Measurements from ENCODE around the gene SUN3.

The SUN3 gene

DNA sequence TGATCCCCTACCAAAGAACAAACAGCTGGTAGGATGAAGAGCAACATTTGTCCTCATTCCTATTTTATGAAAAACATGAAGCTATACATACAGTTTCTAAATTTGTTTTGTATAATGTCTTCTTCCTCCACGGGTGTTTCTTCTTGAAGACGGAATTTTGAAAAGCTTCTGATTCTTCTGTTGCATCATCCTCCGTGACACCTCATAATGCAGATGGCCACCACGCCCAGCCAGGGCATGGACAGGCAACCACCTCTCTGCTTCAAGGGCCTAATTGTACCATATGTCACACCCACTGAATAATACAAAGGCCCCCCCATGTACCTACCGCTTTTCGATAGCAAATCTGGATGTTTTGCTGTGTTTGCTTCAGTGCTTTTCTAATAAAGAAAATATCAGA lies at the start of gene SUN3:
TSS of gene SUN3 (minus strand) at position 170 of the 400 bp plus-strand sequence. CDS start at position 1, 169 bp downstream.
- DNase-seq: no peak

GRCh38 chr7:48078470-48078869 lies 49.6 kb upstream of the SUN3 start:
- DNase-seq: no peak

DNA sequence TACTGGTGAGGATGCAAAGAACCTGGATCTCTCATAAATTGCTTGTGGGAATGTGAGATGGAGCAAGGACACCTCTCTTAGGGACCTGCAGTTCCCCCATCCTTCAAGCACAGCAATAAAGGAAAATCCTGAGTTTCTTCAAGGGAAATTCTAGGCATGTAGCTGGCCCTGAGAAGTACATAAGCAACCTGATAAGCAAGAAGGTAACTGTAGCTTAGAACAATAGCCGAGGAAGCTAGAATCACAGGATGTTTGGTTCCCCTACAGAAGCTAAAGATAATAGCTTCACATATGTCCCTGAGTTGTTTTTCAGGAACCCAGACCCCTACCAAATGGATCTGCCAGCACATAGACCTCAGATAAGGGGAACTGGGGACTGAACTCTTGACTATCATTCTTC lies 48.5 kb upstream of the SUN3 start:
- DNase-seq: no peak

GRCh38 chr7:48074204-48074654 lies 45.3 kb upstream of the SUN3 start:
- peak; percentile 46 for DNase-seq

DNA sequence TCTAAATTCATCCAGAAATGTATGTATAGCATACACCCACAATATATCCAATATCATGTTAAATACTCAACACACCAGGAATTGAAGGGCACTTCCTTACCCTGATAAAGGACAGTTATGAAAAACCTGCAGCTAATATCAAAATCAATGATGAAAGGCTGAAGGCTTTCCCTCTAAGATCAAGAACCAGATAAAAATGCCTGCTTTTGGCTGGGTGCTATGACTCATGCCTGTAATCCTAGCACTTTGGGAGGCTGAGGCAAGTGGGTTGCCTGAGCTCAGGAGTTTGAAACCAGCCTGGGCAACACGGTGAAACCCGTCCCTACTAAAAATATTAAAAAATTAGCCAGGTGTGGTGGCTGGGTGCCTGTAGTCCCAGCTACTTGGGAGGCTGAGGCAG lies 38.6 kb upstream of the SUN3 start:
- no peak for DNase-seq

DNA sequence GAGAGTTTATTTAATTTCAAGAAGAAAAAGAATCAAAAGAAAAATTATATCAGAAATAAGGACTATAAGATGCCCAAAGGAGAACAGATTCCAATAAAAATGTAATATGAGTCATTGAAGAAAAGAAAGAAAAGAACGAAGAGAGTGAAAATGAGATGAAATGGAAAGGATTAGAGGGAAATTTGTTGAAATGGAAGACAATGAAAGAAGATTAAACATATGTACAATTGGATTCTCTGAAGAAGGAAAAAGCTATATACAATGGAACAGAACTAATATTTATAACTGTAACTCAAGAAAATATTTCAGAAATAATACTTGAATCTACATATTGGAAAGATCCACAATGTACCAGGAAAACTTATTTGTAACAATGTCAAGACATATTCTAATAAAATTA lies 35.1 kb upstream of the SUN3 start:
- DNase-seq: no peak

DNA sequence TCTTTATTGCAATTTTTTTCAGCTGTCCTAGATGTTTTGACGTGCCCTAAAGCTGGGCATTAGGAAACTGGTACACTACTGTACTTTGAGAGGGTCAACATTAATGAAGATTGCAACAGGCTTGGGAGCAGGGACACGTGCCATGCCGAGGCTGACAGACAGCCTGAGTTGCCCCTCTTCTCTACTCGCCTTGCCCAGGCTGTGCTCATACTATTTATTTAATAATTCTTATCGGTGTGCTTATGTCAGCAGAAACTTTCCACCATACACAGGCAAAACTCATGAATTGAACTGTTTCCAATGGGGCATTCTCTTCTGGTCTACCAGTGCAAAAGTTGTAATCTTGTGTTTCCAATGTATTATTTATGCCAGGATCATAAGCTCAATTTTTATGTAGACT lies 30.8 kb upstream of the SUN3 start:
- DNase-seq: no peak

- DNase-seq: no peak
Observed at GRCh38 chr7:48058990-48059389, 30.1 kb upstream of the SUN3 start.

- no peak for DNase-seq
Observed at GRCh38 chr7:48053736-48054135, 24.8 kb upstream of the SUN3 start.

DNA sequence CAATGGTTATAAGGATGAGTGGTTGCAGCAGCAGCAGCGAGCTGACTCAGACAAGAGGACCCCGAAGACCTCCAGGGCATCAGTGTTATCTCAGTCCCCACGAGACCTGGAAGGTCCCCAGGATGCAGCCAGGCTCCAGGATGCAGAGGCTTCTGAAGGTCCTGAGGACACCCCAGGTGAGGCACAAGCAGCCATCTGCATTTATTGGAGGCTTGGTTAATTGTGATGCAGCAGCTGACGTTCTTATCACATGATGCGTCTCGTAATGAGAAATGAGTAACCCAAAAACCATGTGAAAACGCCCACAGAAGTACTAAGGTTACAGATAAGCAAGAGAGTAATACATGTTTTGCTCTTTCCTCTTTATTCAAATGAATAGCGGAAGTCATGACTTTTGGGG lies 23.8 kb upstream of the SUN3 start:
- peak; percentile 57 for DNase-seq

- no peak for DNase-seq
Observed at GRCh38 chr7:48049850-48050249, 20.9 kb upstream of the SUN3 start.

GRCh38 chr7:48048113-48048512 lies 19.2 kb upstream of the SUN3 start:
- no peak for DNase-seq

GRCh38 chr7:48046458-48046857 lies 17.6 kb upstream of the SUN3 start:
- DNase-seq: no peak

DNA sequence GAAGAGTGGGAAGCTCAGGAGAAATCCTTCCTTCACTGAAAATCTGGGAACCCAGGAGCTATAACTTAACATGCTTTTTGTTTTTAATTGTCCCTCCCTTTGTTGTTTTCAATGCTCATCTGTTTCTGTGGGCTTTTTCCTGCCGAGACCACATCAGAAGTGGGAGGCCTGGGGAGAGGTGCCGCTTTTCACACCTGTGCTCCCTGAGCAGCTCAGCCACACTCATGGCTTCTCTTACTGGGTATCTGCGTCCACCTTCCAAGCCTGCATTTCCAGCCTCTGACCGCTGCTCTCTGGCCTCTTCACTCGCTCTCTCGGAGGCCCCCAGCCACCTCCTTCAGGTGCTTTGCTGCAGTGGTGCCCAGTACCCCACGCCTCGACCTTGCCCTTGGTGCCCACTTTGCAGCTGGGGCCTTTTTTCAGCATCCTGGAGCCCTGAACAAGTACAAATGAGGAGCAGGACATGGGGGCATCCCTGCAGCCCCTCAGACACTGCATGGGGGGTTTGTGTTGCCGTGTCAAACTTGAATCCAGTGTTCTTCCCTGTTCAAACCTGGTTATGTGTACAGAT lies 16.4 kb upstream of the SUN3 start:
- DNase-seq: no peak

DNA sequence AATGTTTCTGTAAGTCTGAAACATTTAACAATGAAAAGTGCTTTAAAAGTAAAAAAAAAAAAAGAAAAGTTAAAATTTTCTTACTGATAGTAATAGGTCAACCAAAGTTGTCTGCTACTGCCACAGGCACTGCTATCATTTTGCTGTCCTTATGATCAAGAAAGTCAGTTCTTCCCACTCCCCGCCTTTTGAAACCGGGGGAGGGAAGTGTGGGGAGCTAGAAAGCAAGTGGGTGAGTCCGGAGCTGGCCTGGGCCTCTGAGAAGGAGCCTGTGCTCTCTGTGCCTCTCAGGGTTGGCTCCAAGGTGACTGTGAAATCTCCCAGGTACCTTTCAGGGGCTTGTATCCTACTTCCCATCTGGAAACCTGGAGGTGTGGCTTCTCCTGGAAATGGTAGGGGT lies 13.7 kb upstream of the SUN3 start:
- no peak for DNase-seq

- peak; percentile 10 for DNase-seq
Observed at GRCh38 chr7:48042216-48042615, 13.3 kb upstream of the SUN3 start.

DNA sequence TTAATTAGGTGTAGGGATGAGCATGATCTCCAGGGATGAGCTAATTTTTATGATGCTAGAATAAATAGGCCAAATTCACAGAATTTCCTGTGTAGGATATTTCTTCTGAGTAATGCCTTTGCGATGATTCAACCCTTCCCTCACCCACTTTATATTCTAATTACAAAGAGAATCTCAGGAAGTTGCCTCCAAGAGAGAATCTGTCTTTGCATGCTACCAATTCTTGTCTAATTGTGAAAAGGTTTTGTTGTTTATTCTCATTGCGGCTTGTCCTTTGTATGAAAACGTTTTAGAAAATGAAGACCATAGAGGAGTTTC lies 12.7 kb upstream of the SUN3 start:
- DNase-seq: peak; percentile 62

DNA sequence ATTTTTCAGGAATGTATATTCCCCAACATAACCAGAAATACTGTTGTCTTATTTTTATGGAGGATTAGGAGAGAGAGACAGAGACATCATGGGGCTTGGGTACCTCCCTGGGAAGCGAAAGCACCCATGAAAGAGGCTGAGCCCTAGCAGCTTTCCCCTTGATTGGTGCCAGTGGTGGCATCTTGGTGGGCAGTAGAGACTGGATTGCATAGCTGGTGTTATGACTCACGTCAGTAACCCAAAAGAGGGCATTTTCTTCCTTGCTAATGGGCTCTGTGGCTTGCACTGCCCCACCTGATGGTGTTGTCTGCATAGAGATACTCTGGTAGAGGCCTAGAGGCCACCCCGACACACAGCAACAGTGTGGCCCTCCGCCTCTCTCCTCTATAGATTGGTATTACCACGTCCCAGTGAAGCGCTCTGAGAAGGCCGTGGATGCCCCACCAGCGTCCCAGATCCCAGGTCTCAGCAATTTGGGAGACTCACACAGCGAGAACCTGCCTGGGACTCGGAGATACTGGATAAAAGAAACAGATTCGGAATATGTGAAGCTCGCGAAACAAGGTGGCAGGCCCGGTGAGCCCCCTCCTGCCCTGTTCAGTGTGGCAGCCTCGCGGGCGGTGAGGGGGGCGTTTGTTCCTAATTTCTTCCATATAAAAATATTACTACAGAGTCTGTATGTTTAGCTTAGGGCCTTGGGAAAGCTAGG lies 12.2 kb upstream of the SUN3 start:
- DNase-seq: no peak

- no peak for DNase-seq
Observed at GRCh38 chr7:48038815-48039506, 10.1 kb upstream of the SUN3 start.

DNA sequence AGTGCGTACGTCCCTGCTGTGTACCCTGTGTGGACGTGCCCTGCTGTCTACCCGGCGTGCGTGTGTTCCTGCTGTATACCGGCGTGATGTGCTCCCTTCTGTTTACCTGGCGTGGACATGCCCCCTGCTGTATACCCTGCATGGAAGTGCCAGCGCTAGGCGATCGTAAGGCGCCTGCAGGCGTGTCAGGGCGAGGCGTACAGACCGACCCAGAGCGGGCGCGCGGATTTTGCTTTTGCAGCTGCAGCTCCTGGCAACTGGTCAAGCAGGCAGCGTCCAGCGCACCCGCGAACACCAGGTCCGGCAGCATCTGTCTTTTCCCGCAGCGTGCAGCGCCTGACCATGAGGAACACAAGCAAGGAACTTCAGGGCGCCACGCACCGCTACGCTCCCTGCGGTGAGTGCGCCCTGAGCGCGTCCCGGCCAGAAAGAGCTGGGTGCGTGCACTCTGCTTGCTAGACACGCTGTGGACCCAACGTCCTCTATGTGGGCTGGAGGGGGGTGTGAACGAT lies 7.1 kb upstream of the SUN3 start:
- DNase-seq: peak; percentile 7

- peak; percentile 87 for DNase-seq
Observed at GRCh38 chr7:48035301-48035966, 6.5 kb upstream of the SUN3 start, which contains the start of gene C7orf57. TSS of gene C7orf57 (plus strand) at chr7:48035543. CDS start at chr7:48036309, 766 bp downstream.

DNA sequence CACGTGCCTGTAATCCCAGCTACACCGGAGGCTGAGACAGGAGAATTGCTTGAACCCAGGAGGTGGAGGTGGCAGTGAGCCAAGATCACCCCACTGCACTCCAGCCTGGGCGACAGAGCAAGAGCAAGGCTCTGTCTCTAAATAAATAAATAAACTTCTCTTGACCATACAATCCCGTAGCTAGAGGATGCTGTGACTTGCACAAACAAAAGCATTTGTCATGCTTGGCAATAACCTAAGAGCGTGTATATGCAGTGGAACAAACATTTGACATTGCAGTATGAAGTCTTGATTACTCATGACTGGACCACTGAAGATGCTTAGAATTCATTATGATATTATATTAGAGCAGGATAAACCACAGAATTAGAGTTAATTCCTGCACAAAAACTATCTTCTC lies 5.0 kb upstream of the SUN3 start:
- peak; percentile 15 for DNase-seq

DNA sequence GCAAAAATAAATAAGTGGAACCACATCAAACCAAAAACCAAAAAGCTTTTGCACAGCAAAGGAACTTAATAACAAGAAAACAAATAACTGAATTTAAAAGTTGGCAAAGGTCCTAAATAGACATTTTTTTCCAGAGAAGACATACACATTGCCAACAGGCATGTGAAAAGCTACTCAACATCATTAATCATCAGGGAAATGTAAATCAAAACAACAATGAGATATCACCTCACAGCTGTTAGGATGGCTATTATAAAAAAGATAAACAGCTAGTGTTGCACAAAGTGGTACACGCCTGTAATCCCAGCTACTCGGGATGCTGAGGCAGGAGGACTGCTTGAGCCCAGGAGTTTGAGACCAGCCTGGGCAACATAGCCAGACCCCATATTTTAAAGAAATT lies 2.2 kb upstream of the SUN3 start:
- no peak for DNase-seq

DNA sequence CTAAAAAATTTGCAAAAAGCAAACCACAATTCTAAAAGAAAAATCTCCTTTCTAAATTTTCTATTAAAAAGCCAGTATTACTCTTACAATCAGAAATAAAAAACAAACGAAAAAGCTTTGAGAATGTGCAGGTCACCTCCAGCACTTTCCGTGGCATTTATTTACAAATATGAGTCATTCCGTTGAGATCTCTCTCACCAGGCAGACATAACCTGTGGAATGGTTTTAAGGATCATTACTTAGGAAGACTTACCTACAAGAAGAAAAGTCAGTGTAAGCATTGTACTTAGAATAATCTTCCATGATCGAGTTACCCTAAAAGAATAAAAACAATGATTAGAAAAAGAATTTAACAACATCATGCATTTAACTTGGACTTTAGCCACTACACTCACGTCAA lies 3.3 kb downstream of the SUN3 start:
- no peak for DNase-seq
